VCaP (cell line): ENCODE results near the gene GATD1.

Source experiments
- H3K27ac ChIP-seq: fragments of 450-650 bp; 2 replicates; pipeline ENCODE4 v1.5.1; 2017
- CTCF ChIP-seq: fragments of 450-650 bp; conservative IDR thresholded peaks from 2 replicates; pipeline ENCODE4 v1.5.1; 2017; ENCODE audit warnings: mild to moderate bottlenecking, moderate library complexity

Gene GATD1

GRCh38 chr11:722346-722811 lies 54.9 kb downstream of the GATD1 start:
- TF ChIP-seq CTCF = no peak
- H3K27ac ChIP-seq = no peak overlapping the region

GRCh38 chr11:721741-722345 lies 55.4 kb downstream of the GATD1 start:
- TF ChIP-seq CTCF = no peak
- no peak overlapping the region for H3K27ac ChIP-seq

- TF ChIP-seq CTCF = no peak
- H3K27ac ChIP-seq = no peak overlapping the region
These were observed 56.0 kb downstream of the GATD1 start for GRCh38 chr11:721247-721740.

GRCh38 chr11:720642-721246 lies 56.5 kb downstream of the GATD1 start:
- H3K27ac ChIP-seq = no peak overlapping the region
- TF ChIP-seq CTCF = no peak

- no peak overlapping the region for H3K27ac ChIP-seq
- no peak for TF ChIP-seq CTCF
These were observed 57.2 kb downstream of the GATD1 start for GRCh38 chr11:720017-720641.

GRCh38 chr11:719214-720016 lies 57.9 kb downstream of the GATD1 start:
- TF ChIP-seq CTCF = no peak
- H3K27ac ChIP-seq = no peak overlapping the region
